ENCODE measurements around the gene NT5C1B. TPM values are rescaled to one million over a fixed set of nuclear protein-coding genes. Genes with fewer than 3 reads are reported as not detected.
"Not testable (repeated sequence)": the region's sequence is repeated elsewhere in the genome, so short reads cannot be mapped to it uniquely, and the experiment has no call there.

The NT5C1B gene
- total RNA-seq: not detected

DNA sequence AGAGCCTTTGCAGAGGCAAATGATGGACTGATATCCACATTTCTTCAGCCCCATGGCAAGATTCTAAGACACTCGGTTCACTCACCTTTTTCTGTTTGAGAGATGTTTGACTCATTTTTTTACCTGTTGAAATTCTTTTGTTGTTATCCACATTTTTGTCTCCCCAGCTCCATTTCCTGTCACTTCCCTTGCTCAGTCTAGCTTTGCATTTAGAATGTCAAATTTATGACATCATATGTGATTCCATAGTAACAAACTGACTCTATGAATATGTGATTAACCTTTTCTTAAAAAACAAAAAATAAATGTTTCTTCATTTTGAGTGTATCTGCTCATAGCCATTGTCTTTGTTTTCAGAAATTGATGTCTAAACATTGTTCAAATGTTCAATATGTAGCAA is at the start of gene NT5C1B:
TSS of gene NT5C1B (minus strand) at position 216 of the 400 bp plus-strand sequence. CDS start at position 115, 101 bp downstream.
- H3K27ac ChIP-seq: no peak within 1 kb of the TSS
- peaks cover 0 to 6% (median 4%) of the 10 kb centered on the region in 3 donors for H3K9me3 ChIP-seq
- intact Hi-C loops (cut with DNase I): no loop called here
- TF ChIP-seq POLR2A (IDR thresholded peaks at IDR 0.05): no peak
- TF ChIP-seq, protein P1, sequence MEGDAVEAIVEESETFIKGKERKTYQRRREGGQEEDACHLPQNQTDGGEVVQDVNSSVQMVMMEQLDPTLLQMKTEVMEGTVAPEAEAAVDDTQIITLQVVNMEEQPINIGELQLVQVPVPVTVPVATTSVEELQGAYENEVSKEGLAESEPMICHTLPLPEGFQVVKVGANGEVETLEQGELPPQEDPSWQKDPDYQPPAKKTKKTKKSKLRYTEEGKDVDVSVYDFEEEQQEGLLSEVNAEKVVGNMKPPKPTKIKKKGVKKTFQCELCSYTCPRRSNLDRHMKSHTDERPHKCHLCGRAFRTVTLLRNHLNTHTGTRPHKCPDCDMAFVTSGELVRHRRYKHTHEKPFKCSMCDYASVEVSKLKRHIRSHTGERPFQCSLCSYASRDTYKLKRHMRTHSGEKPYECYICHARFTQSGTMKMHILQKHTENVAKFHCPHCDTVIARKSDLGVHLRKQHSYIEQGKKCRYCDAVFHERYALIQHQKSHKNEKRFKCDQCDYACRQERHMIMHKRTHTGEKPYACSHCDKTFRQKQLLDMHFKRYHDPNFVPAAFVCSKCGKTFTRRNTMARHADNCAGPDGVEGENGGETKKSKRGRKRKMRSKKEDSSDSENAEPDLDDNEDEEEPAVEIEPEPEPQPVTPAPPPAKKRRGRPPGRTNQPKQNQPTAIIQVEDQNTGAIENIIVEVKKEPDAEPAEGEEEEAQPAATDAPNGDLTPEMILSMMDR (IDR thresholded peaks at IDR 0.05): no peak
- DNase-seq: no peak
- no peaks in the 10 kb centered on the region for H3K4me1 ChIP-seq
- H3K36me3 ChIP-seq: peaks cover 0 to 8% (median 0%) of the 10 kb centered on the region in 3 donors
- WGBS, 2 donors: 64 to 91% methylated on average over 1 of the region's 1 CpG
- no peak within 1 kb of the TSS for H3K4me3 ChIP-seq
- no peaks in the 10 kb centered on the region for H3K27me3 ChIP-seq

DNA sequence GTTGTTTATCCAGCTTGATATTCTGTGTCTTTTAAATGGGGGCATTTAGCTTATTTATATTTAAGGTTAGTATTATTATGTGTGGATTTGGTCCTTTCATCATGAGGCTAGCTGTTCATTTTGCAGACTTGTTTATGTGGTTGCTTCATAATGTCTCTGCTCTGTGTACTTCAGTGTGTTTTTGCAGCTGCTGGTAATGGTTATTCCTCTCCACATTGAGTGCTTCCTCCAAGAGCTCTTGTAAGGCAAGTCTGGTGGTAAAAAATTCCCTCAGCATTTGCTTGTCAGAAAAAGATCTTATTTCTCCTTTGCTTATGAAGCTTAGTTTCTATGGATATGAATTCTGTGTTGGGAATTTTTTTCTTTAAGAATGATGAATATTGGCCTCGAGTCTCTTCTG is 47.8 kb upstream of the NT5C1B start:
- H3K9me3 ChIP-seq: peaks cover 0 to 30% (median 7%) of the 10 kb centered on the region in 3 donors
- intact Hi-C loops (cut with DNase I): no loop called here
- H3K27me3 ChIP-seq: no peaks in the 10 kb centered on the region
- H3K36me3 ChIP-seq: no peaks in the 10 kb centered on the region
- H3K4me1 ChIP-seq: no peaks in the 10 kb centered on the region
- TF ChIP-seq, protein P1 (IDR thresholded peaks at IDR 0.05): no peak
- TF ChIP-seq POLR2A (IDR thresholded peaks at IDR 0.05): no peak
- no peak overlapping the region for H3K4me3 ChIP-seq
- DNase-seq: no peak
- 73 to 79% methylated on average over 1 of the region's 1 CpG for WGBS, 2 donors
- no peak overlapping the region for H3K27ac ChIP-seq

DNA sequence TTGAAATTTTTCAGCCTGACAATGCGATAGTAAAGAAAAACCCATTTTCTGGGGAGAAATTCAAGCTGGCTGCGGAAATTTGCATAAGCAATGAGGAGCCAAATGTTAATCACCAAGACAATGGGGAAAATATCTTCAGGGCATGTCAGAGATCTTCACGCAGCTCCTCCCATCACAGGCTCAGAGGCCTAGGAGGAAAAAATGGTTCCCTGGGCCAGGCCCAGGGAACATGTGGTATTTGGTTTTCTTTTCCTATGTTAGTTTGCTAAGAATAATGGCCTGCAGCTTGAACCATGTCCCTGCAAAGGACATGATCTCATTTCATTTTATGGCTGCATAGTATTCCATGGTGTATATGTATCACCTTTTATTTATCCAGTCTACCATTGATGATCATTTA is 43.3 kb upstream of the NT5C1B start:
- DNase-seq; H3K27me3 ChIP-seq; H3K4me1 ChIP-seq; H3K27ac ChIP-seq; intact Hi-C loops (cut with DNase I); H3K36me3 ChIP-seq; H3K4me3 ChIP-seq: not testable (repeated sequence)
- peaks cover 0 to 30% (median 7%) of the 10 kb centered on the region in 3 donors for H3K9me3 ChIP-seq
- 77 to 95% methylated on average over 3 of the region's 3 CpGs for WGBS, 2 donors

DNA sequence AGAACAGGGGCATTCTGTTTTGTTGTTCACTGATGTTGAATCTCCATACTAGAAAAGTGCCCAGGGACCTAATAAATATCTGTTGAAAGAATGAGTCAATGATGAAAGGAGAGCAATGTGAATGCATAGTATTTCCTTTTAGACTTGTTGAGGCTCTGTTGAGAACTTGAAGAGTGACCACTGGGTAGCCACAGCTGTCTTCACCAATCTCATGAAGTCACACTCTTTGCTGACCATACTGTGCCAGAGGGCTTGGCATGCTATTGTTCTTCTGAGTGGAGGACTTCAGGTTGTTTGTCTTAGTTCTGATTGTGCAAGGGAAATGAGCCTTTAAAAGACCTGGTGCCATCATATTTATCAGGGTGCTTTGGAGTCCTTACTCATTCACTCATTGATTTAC is 41.6 kb upstream of the NT5C1B start:
- Histone ChIP-seq H3K36me3 (no peaks in the 10 kb centered on the region), H3K9me3 (peaks cover 0 to 25% (median 7%) of the 10 kb centered on the region in 3 donors), H3K27me3 (no peaks in the 10 kb centered on the region), H3K4me1 (no peaks in the 10 kb centered on the region), H3K27ac (no peak overlapping the region), H3K4me3 (no peak overlapping the region)
- no peak for DNase-seq
- intact Hi-C loops (cut with DNase I): no loop called here
- TF ChIP-seq, protein P1 (IDR thresholded peaks at IDR 0.05): no peak
- no peak for TF ChIP-seq POLR2A (IDR thresholded peaks at IDR 0.05)

DNA sequence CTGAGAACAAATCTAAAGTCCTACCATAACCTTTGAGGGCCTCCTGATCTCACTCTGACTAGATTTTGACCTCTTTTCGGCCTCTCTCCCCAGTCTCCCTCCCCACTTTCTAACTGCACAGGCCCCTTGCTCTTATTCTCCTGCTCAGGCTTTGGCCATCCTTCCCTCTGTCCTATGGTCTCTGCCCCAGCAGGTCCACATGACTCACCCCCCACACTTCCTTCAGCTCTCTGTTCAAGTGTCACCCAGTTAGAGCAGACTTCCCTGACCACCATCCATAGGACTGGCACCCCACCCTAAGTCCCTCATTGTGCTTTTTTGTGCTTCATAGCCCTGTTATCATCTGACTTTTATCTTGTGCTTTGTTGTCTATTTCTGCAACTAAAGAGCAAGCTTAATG is 41.2 kb upstream of the NT5C1B start:
- no peak for TF ChIP-seq POLR2A (IDR thresholded peaks at IDR 0.05)
- TF ChIP-seq, protein P1 (IDR thresholded peaks at IDR 0.05): no peak
- 71 to 89% methylated on average over 1 of the region's 1 CpG for WGBS, 2 donors
- H3K4me3 ChIP-seq: no peak overlapping the region
- no peak overlapping the region for H3K27ac ChIP-seq
- no peaks in the 10 kb centered on the region for H3K27me3 ChIP-seq
- no peak for DNase-seq
- intact Hi-C loops (cut with DNase I): no loop called here
- H3K4me1 ChIP-seq: no peaks in the 10 kb centered on the region
- no peaks in the 10 kb centered on the region for H3K36me3 ChIP-seq
- peaks cover 0 to 24% (median 7%) of the 10 kb centered on the region in 3 donors for H3K9me3 ChIP-seq

DNA sequence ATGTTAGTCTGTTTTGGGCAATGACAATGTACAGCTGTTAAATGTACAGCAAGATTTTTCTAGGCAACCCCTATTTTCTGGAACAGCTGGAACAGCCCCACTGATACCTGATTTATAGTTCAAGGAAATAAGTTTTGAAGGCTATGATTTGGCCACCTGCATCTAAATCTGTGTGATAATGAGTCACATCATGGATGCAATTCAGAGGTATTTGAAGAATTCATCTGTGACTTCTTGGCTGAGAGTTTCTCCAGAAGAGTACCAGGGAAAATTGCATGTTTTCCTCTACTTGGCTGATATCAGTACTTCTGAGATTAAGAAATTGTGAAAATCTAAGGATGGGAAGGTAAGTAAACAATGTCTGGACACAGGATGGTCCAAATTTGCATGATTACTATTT is 40.7 kb upstream of the NT5C1B start:
- Histone ChIP-seq H3K36me3 (no peaks in the 10 kb centered on the region), H3K4me3 (no peak overlapping the region), H3K27ac (no peak overlapping the region), H3K4me1 (no peaks in the 10 kb centered on the region), H3K9me3 (peaks cover 0 to 20% (median 7%) of the 10 kb centered on the region in 3 donors), H3K27me3 (no peaks in the 10 kb centered on the region)
- TF ChIP-seq POLR2A (IDR thresholded peaks at IDR 0.05): no peak
- TF ChIP-seq, protein P1 (IDR thresholded peaks at IDR 0.05): no peak
- intact Hi-C loops (cut with DNase I): no loop called here
- no peak for DNase-seq
